GM18867 (cell line): ENCODE results near the gene MVB12A.
A peak's percentile ranks its signal among the peaks of the same experiment; 100 is the strongest.

Experiments used
- ATAC-seq: cut with Tn5 transposase; IDR thresholded peaks from one replicate; pipeline ENCODE4 v1.9.1; 2021; ENCODE audit warnings: mild to moderate bottlenecking, moderate library complexity; ENCODE audit not compliant: unreplicated experiment

MVB12A gene

DNA sequence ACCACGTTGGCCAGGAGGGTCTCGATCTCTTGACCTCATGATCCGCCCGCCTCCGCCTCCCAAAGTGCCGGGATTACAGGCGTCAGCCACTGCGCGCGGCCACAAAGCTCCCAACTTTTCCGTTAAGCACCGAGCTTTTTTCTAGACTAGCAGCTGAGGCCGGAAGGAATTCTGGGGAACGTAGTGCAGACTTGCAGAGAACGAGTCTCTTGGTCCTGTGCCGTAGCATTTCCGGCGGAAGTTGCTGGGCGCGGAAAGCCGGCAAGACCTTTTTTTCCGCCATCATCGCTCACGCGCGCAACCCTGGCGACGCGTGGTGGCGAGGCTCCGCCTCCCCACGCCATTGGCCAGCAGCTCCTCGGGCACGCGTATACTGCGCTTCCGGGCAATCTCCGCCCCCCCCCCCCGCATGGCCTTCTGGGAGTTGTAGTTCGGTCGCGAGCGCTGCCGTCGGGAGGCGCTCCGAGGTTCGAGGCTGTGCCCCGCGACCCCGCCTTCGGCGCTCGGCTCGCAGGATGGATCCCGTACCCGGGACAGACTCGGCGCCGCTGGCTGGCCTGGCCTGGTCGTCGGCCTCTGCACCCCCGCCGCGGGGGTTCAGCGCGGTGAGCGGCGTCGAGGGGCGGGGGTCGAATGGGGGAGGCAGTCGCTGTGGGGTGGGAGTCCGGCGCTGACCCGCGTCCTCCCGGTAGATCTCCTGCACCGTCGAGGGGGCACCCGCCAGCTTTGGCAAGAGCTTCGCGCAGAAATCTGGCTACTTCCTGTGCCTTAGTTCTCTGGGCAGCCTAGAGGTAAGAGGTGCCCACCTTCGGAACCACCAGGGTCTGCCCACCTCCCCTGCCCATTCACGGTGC is at the start of gene MVB12A:
Gene MVB12A, plus strand, starts transcription at position 427 of the 854 bp plus-strand sequence. Its CDS starts 89 bp downstream, at position 516.
- peak; percentile 89 for ATAC-seq

GRCh38 chr19:17376935-17377600 is 42.8 kb upstream of the MVB12A start, which contains the start of gene PLVAP:
Gene PLVAP (minus strand): TSS chr19:17377342. CDS start chr19:17377288, 54 bp downstream.
- ATAC-seq, result no peak

DNA sequence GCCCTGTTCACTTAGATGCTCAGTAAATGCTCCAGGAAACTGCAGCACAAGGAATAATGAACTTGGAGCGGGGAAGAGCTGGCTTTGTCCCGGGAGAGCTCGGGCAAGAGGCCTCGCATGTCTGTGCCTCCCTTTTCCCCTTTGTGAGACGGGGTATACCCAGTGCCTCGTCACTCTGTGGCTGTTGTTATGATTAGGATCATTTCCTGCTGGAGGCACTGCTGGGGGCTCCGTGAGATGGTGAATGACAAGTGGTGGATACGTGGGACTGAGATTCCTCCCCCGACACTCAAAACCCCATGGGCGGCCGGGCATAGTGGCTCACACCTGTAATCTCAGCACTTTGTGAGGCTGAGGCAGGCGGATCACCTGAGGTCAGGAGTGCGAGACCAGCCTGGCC is 41.6 kb upstream of the MVB12A start:
- no peak for ATAC-seq

DNA sequence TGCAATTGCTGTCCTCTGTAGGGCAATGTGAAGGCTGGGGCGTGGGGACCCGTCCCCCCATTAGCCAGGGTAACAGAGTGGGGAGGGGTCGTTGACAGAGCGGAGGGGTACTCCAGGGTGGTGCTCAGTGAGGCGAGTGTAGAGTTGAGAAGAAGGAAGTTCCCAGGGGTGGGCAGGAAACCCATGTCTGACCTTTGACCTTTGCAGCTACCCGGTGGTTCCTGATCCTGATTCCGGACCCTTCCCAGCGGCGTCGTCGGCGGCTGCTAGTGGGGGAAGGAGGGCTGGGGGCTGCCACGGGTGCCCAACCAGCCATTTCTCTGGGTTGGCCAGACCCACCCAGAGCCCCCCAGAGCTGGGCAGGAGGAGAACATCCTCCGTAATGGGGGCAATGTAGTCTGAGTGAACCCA is 40.6 kb upstream of the MVB12A start:
- no peak for ATAC-seq

GRCh38 chr19:17380426-17381138 is 39.3 kb upstream of the MVB12A start:
- ATAC-seq, result no peak

- no peak for ATAC-seq
These were observed 33.8 kb upstream of the MVB12A start for GRCh38 chr19:17385878-17386611.

- no peak for ATAC-seq
These were observed 30.6 kb upstream of the MVB12A start for GRCh38 chr19:17389288-17389687.

GRCh38 chr19:17389957-17390664 is 29.7 kb upstream of the MVB12A start:
- no peak for ATAC-seq

DNA sequence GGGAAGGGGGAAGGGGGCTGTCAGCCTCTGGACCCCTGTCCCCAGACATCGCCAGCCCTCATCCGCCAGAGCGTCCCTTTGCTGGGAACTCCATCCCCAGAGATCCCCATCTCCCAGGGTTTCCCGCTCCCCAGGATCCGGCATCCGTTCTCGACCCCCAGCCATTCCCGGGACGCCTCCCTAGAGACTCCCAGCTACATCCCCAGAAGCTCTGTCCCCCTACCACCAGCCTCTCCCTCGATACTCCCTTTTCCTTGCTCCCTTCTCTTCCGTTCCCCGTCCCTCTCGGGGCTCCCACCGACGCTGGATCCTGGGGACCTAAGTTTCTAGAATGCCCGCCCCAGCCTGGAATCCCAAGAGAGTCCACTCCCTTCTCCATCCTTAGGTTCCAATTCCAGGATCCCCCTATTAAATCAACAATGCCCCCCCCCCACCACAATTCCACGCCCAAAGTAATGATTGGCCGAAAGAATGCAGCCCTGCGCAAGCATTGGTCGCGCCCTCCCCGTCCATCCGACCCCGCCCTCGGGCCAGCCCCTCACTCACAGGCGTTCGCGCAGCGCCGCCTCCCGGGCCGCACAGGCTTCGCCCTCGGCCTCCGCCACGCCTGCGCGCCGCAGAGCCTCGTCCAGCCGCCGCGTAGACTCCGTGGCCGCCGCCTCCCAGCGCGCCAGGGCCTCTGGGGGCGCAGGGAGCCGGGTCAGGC is 29.0 kb upstream of the MVB12A start:
- peak; percentile 92 for ATAC-seq

GRCh38 chr19:17391371-17392151 is 28.3 kb upstream of the MVB12A start:
- peak; percentile 25 for ATAC-seq

DNA sequence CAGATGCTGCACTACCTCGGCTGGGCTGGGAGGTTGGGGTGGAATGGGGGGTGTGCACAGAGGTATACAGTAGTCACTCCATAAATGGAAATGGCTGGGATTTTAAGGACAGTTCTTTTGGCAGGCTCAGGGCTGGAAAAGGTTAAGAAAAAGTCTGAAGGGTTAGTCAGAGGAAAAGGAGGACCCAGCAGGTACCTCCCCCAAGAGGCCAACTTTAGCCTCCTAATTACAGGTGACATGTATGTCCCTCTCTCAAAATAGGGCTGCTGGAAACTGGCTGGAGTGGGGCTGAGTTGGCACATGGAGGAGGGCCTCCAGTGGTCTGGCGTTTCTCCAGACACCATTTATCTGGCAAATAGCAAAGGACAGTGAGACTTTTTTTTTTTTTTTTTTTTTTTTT is 26.8 kb upstream of the MVB12A start:
- no peak for ATAC-seq

DNA sequence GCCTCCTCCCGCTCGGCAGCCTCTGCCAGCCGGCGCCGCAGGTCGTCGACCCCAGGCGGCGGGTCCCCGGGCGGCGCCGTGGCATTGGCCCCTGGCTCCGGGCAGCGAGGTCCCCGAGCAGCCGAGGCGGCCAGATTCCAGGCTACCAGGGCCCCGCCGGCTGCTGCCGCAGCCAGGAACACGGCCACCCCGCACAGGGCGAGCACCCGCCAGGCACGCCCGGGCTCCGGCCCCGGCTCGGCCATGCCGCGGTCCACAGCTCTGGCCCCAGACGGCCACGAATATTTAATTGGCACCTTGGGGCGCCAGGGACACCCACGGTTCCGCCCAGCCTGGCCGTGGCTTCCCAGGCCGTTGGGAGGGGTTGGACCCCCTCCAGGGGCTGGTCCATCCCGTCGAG is 25.9 kb upstream of the MVB12A start, which contains the start of gene CCDC194:
Gene CCDC194, minus strand, starts transcription at position 283 of the 400 bp plus-strand sequence. Its CDS starts 38 bp downstream, at position 245.
- no peak for ATAC-seq

GRCh38 chr19:17394891-17395415 is 24.9 kb upstream of the MVB12A start:
- ATAC-seq, result no peak

DNA sequence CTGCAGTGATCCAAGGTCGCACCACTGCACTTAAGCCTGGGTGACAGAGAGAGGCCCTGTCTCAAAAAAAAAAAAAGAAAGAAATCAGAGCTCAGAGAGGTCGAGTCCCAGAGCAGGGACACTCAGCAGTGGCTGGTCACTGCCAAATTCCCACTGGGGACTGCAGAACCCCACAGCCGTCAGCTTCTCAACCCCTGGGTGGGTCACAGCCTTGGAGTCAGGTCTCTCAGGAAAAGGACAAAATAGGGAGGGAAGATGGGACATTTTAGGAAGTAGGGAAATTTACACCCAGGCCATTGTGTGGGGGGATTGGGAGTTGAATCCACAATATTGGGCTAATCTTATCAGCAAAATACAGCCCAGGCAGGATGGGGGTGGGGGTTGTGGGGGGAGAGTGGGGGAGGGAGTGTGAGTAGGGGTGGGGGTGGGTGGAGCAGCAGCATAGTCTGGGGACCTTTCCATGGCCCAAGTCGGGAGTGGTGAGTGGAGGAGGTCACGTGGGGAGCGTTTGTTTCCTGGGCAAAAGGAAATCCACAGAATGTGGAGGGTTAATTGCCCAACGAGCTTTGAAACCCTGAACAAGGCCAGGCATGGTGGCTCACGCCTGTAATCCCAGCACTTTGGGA is 20.8 kb upstream of the MVB12A start:
- ATAC-seq, result no peak

- ATAC-seq, result no peak
These were observed 18.2 kb upstream of the MVB12A start for GRCh38 chr19:17401628-17402027.

GRCh38 chr19:17402982-17403855 is 16.6 kb upstream of the MVB12A start:
- ATAC-seq, result no peak

GRCh38 chr19:17404015-17404414 is 15.8 kb upstream of the MVB12A start:
- no peak for ATAC-seq
